GM23338 (cell line): ENCODE measurements around the gene RGL3. TPM values are rescaled to one million over a fixed set of nuclear protein-coding genes. Genes with fewer than 3 reads are reported as not detected.

ENCODE experiments used
- ATAC-seq: fragments of 200-7000 bp; cut with Tn5 transposase; 3 replicates; pipeline ENCODE4 v1.9.1; 2020
- DNase-seq: peaks from one replicate; pipeline ENCODE4 v3.0.0-alpha.2; 2015; ENCODE audit warnings: low spot score
- H2AFZ ChIP-seq: fragments of 200-600 bp; sonication (generic); 2 replicates; pipeline ENCODE4 v1.8.0; 2016; ENCODE audit warnings: antibody characterized with exemption, mild to moderate bottlenecking, moderate library complexity
- H3F3A ChIP-seq: fragments of 200-600 bp; sonication (generic); replicated peaks from 2 replicates; pipeline ENCODE4 v1.8.0; 2017; ENCODE audit warnings: antibody characterized with exemption, mixed run types, low read depth
- H3K27ac ChIP-seq: fragments of 200-600 bp; sonication (generic); 2 replicates; pipeline ENCODE4 v1.6.1; 2016; ENCODE audit warnings: low read depth
- H3K27me3 ChIP-seq: fragments of 200-600 bp; sonication (generic); 2 replicates; pipeline ENCODE4 v1.8.0; 2016; ENCODE audit warnings: mild to moderate bottlenecking, mixed run types, moderate library complexity; ENCODE audit not compliant: insufficient read depth
- H3K36me3 ChIP-seq: fragments of 200-600 bp; sonication (generic); 2 replicates; pipeline ENCODE4 v1.8.0; 2016; ENCODE audit warnings: mild to moderate bottlenecking; ENCODE audit not compliant: insufficient read depth
- H3K4me1 ChIP-seq: fragments of 200-600 bp; sonication (generic); 2 replicates; pipeline ENCODE4 v1.8.0; 2016; ENCODE audit warnings: mild to moderate bottlenecking, moderate library complexity; ENCODE audit not compliant: insufficient read depth
- H3K4me2 ChIP-seq: fragments of 200-600 bp; sonication (generic); 2 replicates; pipeline ENCODE4 v1.7.1; 2017; ENCODE audit warnings: mixed run types
- H3K4me3 ChIP-seq: fragments of 200-600 bp; sonication (generic); 2 replicates; pipeline ENCODE4 v1.6.1; 2016; ENCODE audit warnings: mixed run types
- H3K79me2 ChIP-seq: fragments of 200-600 bp; sonication (generic); replicated peaks from 2 replicates; pipeline ENCODE4 v1.8.0; 2017; ENCODE audit warnings: mild to moderate bottlenecking; ENCODE audit not compliant: insufficient read depth
- H3K9me2 ChIP-seq: fragments of 200-600 bp; sonication (generic); 2 replicates; pipeline ENCODE4 v1.8.0; 2017; ENCODE audit not compliant: insufficient read depth
- H4K20me1 ChIP-seq: fragments of 200-600 bp; sonication (generic); replicated peaks from 2 replicates; pipeline ENCODE4 v1.8.0; 2017; ENCODE audit warnings: mild to moderate bottlenecking; ENCODE audit not compliant: insufficient read depth
- H3K27ac Mint-ChIP-seq: 2 replicates; pipeline ENCODE4 v1.8.0; 2020; ENCODE audit warnings: inconsistent platforms, mild to moderate bottlenecking, moderate library complexity, mixed read lengths
- H3K27me3 Mint-ChIP-seq: 3 replicates; pipeline ENCODE4 v1.8.0; 2022; ENCODE audit warnings: low read depth, mild to moderate bottlenecking, moderate library complexity, mixed read lengths, inconsistent platforms; ENCODE audit not compliant: insufficient read depth, poor library complexity
- H3K36me3 Mint-ChIP-seq: 3 replicates; pipeline ENCODE4 v1.8.0; 2021; ENCODE audit warnings: low read depth, mild to moderate bottlenecking, inconsistent platforms, moderate library complexity, mixed read lengths
- H3K4me1 Mint-ChIP-seq: 3 replicates; pipeline ENCODE4 v1.8.0; 2020; ENCODE audit warnings: mild to moderate bottlenecking, inconsistent platforms, mixed read lengths
- H3K4me3 Mint-ChIP-seq: 3 replicates; pipeline ENCODE4 v1.8.0; 2021; ENCODE audit warnings: moderate library complexity, mild to moderate bottlenecking, inconsistent platforms, mixed read lengths
- H3K9me3 Mint-ChIP-seq: 3 replicates; pipeline ENCODE4 v1.8.0; 2020; ENCODE audit warnings: moderate library complexity, mild to moderate bottlenecking, inconsistent platforms, mixed read lengths
- CREB1 ChIP-seq: fragments of 250-450 bp; sonication (Bioruptor Pico); IDR thresholded peaks from 2 replicates; pipeline ENCODE4 v1.5.0; 2020; ENCODE audit warnings: low read depth, mild to moderate bottlenecking, moderate library complexity
- NANOG ChIP-seq: IDR thresholded peaks from 2 replicates; pipeline ENCODE4 v1.6.1; 2016; ENCODE audit warnings: antibody characterized with exemption, borderline replicate concordance
- REST ChIP-seq: IDR thresholded peaks from one replicate; pipeline ENCODE4 v1.6.1; 2018; ENCODE audit warnings: antibody characterized with exemption; ENCODE audit not compliant: unreplicated experiment
- polyA plus RNA-seq: library from polyadenylated mRNA; unstranded; fragments of >200 nt; fragmentation: Nextera tagmentation; extraction: Ambion mirVana; gene quantifications from 2 replicates; pipeline ENCODE4 v1.2.1, GENCODE V29; 2016
- total RNA-seq: library from RNA; depleted of rRNA; stranded (reverse); fragments of >200 nt; shearing (Covaris generic); gene quantifications from 2 replicates; pipeline ENCODE4 v1.2.3, GENCODE V29; 2014
- TF ChIP-seq, protein P1 (sequence below): fragments of 250-450 bp; sonication (Bioruptor Pico); IDR thresholded peaks from 2 replicates; pipeline ENCODE4 v1.5.0; 2020; ENCODE audit warnings: mild to moderate bottlenecking, moderate library complexity

The RGL3 gene
- total and polyA plus RNA-seq, 2 experiments from 2014 or later, result 48.8 to 49.4 TPM

GRCh38 chr19:11446652-11447301 is 27.7 kb upstream of the RGL3 start (continued):
- TF ChIP-seq, protein P1, sequence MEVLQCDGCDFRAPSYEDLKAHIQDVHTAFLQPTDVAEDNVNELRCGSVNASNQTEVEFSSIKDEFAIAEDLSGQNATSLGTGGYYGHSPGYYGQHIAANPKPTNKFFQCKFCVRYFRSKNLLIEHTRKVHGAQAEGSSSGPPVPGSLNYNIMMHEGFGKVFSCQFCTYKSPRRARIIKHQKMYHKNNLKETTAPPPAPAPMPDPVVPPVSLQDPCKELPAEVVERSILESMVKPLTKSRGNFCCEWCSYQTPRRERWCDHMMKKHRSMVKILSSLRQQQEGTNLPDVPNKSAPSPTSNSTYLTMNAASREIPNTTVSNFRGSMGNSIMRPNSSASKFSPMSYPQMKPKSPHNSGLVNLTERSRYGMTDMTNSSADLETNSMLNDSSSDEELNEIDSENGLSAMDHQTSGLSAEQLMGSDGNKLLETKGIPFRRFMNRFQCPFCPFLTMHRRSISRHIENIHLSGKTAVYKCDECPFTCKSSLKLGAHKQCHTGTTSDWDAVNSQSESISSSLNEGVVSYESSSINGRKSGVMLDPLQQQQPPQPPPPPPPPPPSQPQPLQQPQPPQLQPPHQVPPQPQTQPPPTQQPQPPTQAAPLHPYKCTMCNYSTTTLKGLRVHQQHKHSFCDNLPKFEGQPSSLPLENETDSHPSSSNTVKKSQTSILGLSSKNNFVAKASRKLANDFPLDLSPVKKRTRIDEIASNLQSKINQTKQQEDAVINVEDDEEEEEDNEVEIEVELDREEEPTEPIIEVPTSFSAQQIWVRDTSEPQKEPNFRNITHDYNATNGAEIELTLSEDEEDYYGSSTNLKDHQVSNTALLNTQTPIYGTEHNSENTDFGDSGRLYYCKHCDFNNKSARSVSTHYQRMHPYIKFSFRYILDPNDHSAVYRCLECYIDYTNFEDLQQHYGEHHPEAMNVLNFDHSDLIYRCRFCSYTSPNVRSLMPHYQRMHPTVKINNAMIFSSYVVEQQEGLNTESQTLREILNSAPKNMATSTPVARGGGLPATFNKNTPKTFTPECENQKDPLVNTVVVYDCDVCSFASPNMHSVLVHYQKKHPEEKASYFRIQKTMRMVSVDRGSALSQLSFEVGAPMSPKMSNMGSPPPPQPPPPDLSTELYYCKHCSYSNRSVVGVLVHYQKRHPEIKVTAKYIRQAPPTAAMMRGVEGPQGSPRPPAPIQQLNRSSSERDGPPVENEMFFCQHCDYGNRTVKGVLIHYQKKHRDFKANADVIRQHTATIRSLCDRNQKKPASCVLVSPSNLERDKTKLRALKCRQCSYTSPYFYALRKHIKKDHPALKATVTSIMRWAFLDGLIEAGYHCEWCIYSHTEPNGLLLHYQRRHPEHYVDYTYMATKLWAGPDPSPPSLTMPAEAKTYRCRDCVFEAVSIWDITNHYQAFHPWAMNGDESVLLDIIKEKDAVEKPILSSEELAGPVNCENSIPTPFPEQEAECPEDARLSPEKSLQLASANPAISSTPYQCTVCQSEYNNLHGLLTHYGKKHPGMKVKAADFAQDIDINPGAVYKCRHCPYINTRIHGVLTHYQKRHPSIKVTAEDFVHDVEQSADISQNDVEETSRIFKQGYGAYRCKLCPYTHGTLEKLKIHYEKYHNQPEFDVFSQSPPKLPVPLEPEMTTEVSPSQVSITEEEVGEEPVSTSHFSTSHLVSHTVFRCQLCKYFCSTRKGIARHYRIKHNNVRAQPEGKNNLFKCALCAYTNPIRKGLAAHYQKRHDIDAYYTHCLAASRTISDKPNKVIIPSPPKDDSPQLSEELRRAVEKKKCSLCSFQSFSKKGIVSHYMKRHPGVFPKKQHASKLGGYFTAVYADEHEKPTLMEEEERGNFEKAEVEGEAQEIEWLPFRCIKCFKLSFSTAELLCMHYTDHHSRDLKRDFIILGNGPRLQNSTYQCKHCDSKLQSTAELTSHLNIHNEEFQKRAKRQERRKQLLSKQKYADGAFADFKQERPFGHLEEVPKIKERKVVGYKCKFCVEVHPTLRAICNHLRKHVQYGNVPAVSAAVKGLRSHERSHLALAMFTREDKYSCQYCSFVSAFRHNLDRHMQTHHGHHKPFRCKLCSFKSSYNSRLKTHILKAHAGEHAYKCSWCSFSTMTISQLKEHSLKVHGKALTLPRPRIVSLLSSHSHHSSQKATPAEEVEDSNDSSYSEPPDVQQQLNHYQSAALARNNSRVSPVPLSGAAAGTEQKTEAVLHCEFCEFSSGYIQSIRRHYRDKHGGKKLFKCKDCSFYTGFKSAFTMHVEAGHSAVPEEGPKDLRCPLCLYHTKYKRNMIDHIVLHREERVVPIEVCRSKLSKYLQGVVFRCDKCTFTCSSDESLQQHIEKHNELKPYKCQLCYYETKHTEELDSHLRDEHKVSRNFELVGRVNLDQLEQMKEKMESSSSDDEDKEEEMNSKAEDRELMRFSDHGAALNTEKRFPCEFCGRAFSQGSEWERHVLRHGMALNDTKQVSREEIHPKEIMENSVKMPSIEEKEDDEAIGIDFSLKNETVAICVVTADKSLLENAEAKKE (CRISPR knock-in tag), result no peak
- TF ChIP-seq NANOG, result no peak
- TF ChIP-seq CREB1, result no peak

- 0 out of 2 replicates have a peak, but pooled peaks cover 2% of the 10 kb centered on the region for H3F3A ChIP-seq
- H3K9me2 ChIP-seq, result no peaks in the 10 kb centered on the region
- H2AFZ ChIP-seq, result no peak overlapping the region
- TF ChIP-seq REST, result no peak
- peaks cover 52% of the 10 kb centered on the region for H3K36me3 Mint-ChIP-seq
- H3K27me3 ChIP-seq, result no peaks in the 10 kb centered on the region
- no peak overlapping the region for H3K27ac Mint-ChIP-seq
- H3K4me1 Mint-ChIP-seq, result peaks cover 6% of the 10 kb centered on the region; the same call in 2 of the 3 replicates
- H3K36me3 ChIP-seq, result peaks cover 6% of the 10 kb centered on the region
- no peak; the same call in 2 of the 3 replicates for ATAC-seq
- no peak for DNase-seq
- no peaks in the 10 kb centered on the region; the same call in 2 of the 3 replicates for H3K9me3 Mint-ChIP-seq
- H3K4me1 ChIP-seq, result peaks cover 5% of the 10 kb centered on the region
- peaks cover 6% of the 10 kb centered on the region for H3K27me3 Mint-ChIP-seq
- no peak overlapping the region for H3K27ac ChIP-seq
- no peak overlapping the region for H3K4me3 ChIP-seq
- H3K79me2 ChIP-seq, result no peaks in the 10 kb centered on the region
- H3K4me2 ChIP-seq, result no peak overlapping the region
- H3K4me3 Mint-ChIP-seq, result no peak overlapping the region
- H4K20me1 ChIP-seq, result no peaks in the 10 kb centered on the region; the same call in 1 of the 2 replicates
These were observed 27.1 kb upstream of the RGL3 start for GRCh38 chr19:11446271-11446651.
